HepG2 (cell line): ENCODE measurements around the gene VSTM4.

Source experiments
- ARHGAP35 ChIP-seq: sonication (generic); formaldehyde crosslinking; IDR thresholded peaks from 2 replicates; pipeline ENCODE4 v1.9.0; 2022; ENCODE audit warnings: mild to moderate bottlenecking, inconsistent platforms, moderate library complexity, missing genetic modification reagents, borderline replicate concordance
- FOXK2 ChIP-seq: fragments of 450-650 bp; IDR thresholded peaks from 2 replicates; pipeline ENCODE4 v1.6.1; 2016
- MYC ChIP-seq: sonication (generic); formaldehyde crosslinking; IDR thresholded peaks from 2 replicates; pipeline ENCODE4 v1.9.0; 2021; ENCODE audit warnings: missing genetic modification reagents, borderline replicate concordance
- POLR2A ChIP-seq, 2 experiments: IDR thresholded peaks; 2 replicates each; pipeline ENCODE4 v1.6.1; 2011; ENCODE audit warnings: low read depth in 2 of 2, low read length in 2 of 2, mild to moderate bottlenecking in 1 of 2, moderate library complexity in 1 of 2; ENCODE audit not compliant: insufficient read depth in 1 of 2
- TCF12 ChIP-seq, 2 experiments: fragments of 450-650 bp in 1 of 2; sonication (generic) in 1 of 2; formaldehyde crosslinking in 1 of 2; IDR thresholded peaks; 2 replicates each; pipeline versions ENCODE4 v1.6.1 to v1.8.0; 2017 to 2022; ENCODE audit warnings: antibody characterized with exemption in 1 of 2, mild to moderate bottlenecking in 1 of 2, missing genetic modification reagents in 1 of 2, moderate library complexity in 1 of 2
- ZBTB37 ChIP-seq: sonication (generic); formaldehyde crosslinking; IDR thresholded peaks from 2 replicates; pipeline ENCODE4 v1.4.0; 2020; ENCODE audit warnings: mild to moderate bottlenecking, missing genetic modification reagents
- ZFP82 ChIP-seq: sonication (generic); formaldehyde crosslinking; IDR thresholded peaks from 2 replicates; pipeline ENCODE4 v1.5.1; 2020; ENCODE audit warnings: mild to moderate bottlenecking, missing genetic modification reagents, borderline replicate concordance

DNA sequence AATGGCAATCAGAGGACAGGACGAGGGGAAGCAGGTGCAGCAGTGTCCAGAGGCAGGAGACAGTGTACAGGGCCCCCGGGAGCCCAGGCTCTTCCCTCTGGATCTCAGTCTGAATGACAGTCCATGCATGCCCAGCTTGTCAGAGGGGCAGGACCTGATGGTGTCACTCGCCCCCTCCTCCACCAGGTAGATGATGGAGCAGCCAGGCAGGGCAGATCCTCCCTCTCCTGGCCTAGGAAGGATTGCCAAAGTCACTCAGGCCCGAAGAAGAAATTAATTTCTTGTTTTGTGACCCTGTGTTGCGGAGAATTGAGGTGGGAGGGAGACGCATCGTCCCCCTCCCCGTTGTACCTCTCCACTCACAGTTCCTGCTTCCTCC lies 4.0 kb downstream of the VSTM4 start:
- no peak for TF ChIP-seq ZBTB37
- no peak for TF ChIP-seq ZFP82 (CRISPR knock-in tag)
- TF ChIP-seq MYC (CRISPR knock-in tag), result no peak
- TF ChIP-seq POLR2A (IDR thresholded peaks at IDR 0.05; ENCODE audit: insufficient read depth in 1 of 2, low read depth in 2 of 2, low read length in 2 of 2), result no peak
- no peak for TF ChIP-seq FOXK2
- TF ChIP-seq ARHGAP35 (CRISPR knock-in tag), result no peak
- TF ChIP-seq TCF12 (IDR thresholded peaks at IDR 0.05), result no peak
- TF ChIP-seq TCF12 (CRISPR knock-in tag; IDR thresholded peaks at IDR 0.05), result no peak
